ENCODE results near the gene POC1A. TPM values are rescaled to one million over a fixed set of nuclear protein-coding genes. Genes with fewer than 3 reads are reported as not detected.

The POC1A gene
- total and polyA plus RNA-seq, 2 of the 4 experiments (the other 2 are of a cell fraction) = 10.6 to 11.5 TPM

DNA sequence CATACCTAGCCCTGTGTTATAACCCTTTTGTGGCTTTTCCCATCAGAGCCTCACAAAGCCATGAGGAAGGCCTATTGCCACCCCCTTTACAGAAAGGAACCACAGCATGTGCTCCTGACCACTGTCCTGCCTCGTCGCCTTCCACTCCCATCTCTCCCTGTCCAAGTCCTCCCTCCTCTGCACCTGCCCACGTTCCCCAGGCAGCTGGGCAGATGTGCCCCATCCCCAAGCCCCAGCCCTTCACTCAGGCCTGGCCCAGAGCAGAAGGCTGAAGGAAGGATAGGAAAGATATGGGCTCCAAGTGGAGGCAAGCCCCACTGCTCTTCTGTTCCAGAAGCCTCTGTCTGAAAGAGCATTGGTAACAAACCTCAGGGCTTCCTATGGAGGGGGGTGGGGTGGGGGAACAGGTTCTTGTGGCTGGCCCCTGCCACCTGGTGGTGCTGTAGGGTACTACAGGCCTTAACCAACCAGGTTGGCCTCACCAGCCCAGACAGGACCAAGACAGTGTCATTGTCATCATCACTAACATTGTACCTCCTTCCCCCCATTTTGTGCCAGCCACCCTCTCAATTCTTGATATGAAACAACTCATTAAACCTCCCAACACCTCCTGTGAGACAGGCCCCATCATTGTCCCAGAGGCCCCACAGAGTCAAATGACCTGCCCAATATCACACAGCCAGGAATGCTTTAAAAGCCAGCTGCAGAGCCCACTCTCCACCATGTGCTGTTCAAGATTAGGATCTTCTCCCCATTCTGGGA is 10.0 kb downstream of the POC1A start:
- H3K27ac ChIP-seq (ENCODE audit: insufficient read depth, low read length) = no peak overlapping the region
- intact Hi-C loops (cut with micrococcal nuclease) (loop anchor here (1.0 to 5.0 kb wide), 3 partner anchors 87 to 202 kb away; partner anchors contain the start of genes DUSP7, PARP3 and RRP9), in situ Hi-C loops (cut with MboI; ENCODE audit: low sequenced_read_pairs) (no loop called here), dilution Hi-C loops (cut with HindIII; ENCODE audit: low sequenced_read_pairs, unreplicated experiment) (no loop called here)
- 0 out of 2 replicates have a peak, but pooled peaks cover 4% of the 10 kb centered on the region for H3K9me1 ChIP-seq (ENCODE audit: insufficient read depth, low read length)
- no TSS peak for BruUV-seq (replicated peaks)
- H3K27me3 ChIP-seq (ENCODE audit: control insufficient read depth, insufficient read depth, low read length) = no peaks in the 10 kb centered on the region
- no peak overlapping the region for H4K5ac ChIP-seq (ENCODE audit: low read depth, low read length)
- H3K23ac ChIP-seq (ENCODE audit: low read depth, low read length) = no peak overlapping the region
- H3K18ac ChIP-seq (ENCODE audit: low read depth, low read length) = no peak overlapping the region
- peak overlapping the region; percentile 67 for H2AK9ac ChIP-seq (replicated peaks; ENCODE audit: low read depth, low read length, poor library complexity)
- no peaks in the 10 kb centered on the region for H4K20me1 ChIP-seq (ENCODE audit: insufficient read depth, low read length)
- CTCF ChIA-PET = interaction anchor here (1.3 to 1.7 kb wide), 3 partner anchors 140 to 143 kb away, joined by 5 to 13 read pairs (median 6); no protein-coding TSS in a partner anchor
- no peak overlapping the region for H2BK20ac ChIP-seq (ENCODE audit: low read depth, low read length)
- no peak overlapping the region for H2BK5ac ChIP-seq (ENCODE audit: low read depth, low read length, poor library complexity, severe bottlenecking)
- ATAC-seq (ENCODE audit: low read depth) (peak; percentile 99), DNase-seq (peak; percentile 77)
- H4K91ac ChIP-seq (ENCODE audit: insufficient read depth, low read depth, low read length) = no peak overlapping the region
- no peak overlapping the region for H2AK5ac ChIP-seq (ENCODE audit: low read depth, low read length)
- peaks cover 5% of the 10 kb centered on the region for H3K4me1 ChIP-seq (ENCODE audit: control insufficient read depth, insufficient read depth, low read length)
- no peaks in the 10 kb centered on the region for H3K9me3 ChIP-seq (ENCODE audit: control insufficient read depth, insufficient read depth, low read length)
- peak overlapping the region; percentile 70 for H2AFZ ChIP-seq (replicated peaks; ENCODE audit: low read length, poor library complexity)
- no CpG with 5 or more reads among the region's 3 CpGs for WGBS, 2 experiments (ENCODE audit: extremely low coverage in 2 of 2, insufficient read length in 1 of 2)
- peaks cover 7 to 36% of the 10 kb centered on the region in 2 experiments for H3K79me1 ChIP-seq (ENCODE audit: low read depth in 1 of 2, low read length in 2 of 2)
- no peak overlapping the region for H2BK120ac ChIP-seq (ENCODE audit: low read depth, low read length)
- no peak overlapping the region for H4K8ac ChIP-seq (ENCODE audit: low read depth in 2 of 2, low read length in 2 of 2)
- H3K4ac ChIP-seq (ENCODE audit: low read depth, low read length) = no peak overlapping the region
- H3K4me3 ChIP-seq (ENCODE audit: insufficient read depth, low read depth, low read length) = no peak overlapping the region
- H3K9ac ChIP-seq (ENCODE audit: low read depth, low read length) = no peak overlapping the region
- no peak overlapping the region for H3K14ac ChIP-seq (replicated peaks; ENCODE audit: low read depth, low read length)
- no peak overlapping the region for H3K56ac ChIP-seq (ENCODE audit: extremely low read depth, insufficient read depth, low read length)
- H3K36me3 ChIP-seq (ENCODE audit: control insufficient read depth, insufficient read depth, low read length) = peaks cover 5% of the 10 kb centered on the region
- POLR2A ChIA-PET (ENCODE audit: unreplicated experiment) = no interaction called here
- H2BK15ac ChIP-seq (ENCODE audit: low read depth, low read length) = no peak overlapping the region
- no peak overlapping the region for H3K4me2 ChIP-seq (ENCODE audit: low read depth, low read length)
- TF ChIP-seq MAZ (IDR thresholded peaks at IDR 0.05; ENCODE audit: borderline replicate concordance, low read depth, low read length) (peak; percentile 63; the same call in 1 of the 2 replicates), CEBPB (IDR thresholded peaks at IDR 0.05; ENCODE audit: low read depth, low read length) (no peak), RFX5 (IDR thresholded peaks at IDR 0.05; ENCODE audit: low read depth, low read length) (no peak), POLR2A (IDR thresholded peaks at IDR 0.05; ENCODE audit: low read depth, low read length) (no peak), NFE2L2 (IDR thresholded peaks at IDR 0.05; ENCODE audit: low read depth, low read length) (no peak), MXI1 (IDR thresholded peaks at IDR 0.05; ENCODE audit: borderline replicate concordance, low read depth, low read length) (no peak), SMC3 (IDR thresholded peaks at IDR 0.05; ENCODE audit: low read depth, low read length) (peak; percentile 99), BHLHE40 (IDR thresholded peaks at IDR 0.05; ENCODE audit: low read depth, low read length) (no peak), CHD1 (IDR thresholded peaks at IDR 0.05; ENCODE audit: low read depth, low read length) (no peak), RAD21 (IDR thresholded peaks at IDR 0.05; ENCODE audit: low read length) (peak; percentile 93), MAFK (IDR thresholded peaks at IDR 0.05; ENCODE audit: low read depth, low read length) (no peak), RCOR1 (IDR thresholded peaks at IDR 0.05; ENCODE audit: insufficient replicate concordance, low read length) (no peak), FOS (IDR thresholded peaks at IDR 0.05; ENCODE audit: low read depth, low read length) (no peak)
- TF ChIP-seq, protein P1, sequence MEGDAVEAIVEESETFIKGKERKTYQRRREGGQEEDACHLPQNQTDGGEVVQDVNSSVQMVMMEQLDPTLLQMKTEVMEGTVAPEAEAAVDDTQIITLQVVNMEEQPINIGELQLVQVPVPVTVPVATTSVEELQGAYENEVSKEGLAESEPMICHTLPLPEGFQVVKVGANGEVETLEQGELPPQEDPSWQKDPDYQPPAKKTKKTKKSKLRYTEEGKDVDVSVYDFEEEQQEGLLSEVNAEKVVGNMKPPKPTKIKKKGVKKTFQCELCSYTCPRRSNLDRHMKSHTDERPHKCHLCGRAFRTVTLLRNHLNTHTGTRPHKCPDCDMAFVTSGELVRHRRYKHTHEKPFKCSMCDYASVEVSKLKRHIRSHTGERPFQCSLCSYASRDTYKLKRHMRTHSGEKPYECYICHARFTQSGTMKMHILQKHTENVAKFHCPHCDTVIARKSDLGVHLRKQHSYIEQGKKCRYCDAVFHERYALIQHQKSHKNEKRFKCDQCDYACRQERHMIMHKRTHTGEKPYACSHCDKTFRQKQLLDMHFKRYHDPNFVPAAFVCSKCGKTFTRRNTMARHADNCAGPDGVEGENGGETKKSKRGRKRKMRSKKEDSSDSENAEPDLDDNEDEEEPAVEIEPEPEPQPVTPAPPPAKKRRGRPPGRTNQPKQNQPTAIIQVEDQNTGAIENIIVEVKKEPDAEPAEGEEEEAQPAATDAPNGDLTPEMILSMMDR (conservative IDR thresholded peaks at IDR 0.05; ENCODE audit: low read depth, low read length) = peak; percentile 93
- TF ChIP-seq, protein P2, sequence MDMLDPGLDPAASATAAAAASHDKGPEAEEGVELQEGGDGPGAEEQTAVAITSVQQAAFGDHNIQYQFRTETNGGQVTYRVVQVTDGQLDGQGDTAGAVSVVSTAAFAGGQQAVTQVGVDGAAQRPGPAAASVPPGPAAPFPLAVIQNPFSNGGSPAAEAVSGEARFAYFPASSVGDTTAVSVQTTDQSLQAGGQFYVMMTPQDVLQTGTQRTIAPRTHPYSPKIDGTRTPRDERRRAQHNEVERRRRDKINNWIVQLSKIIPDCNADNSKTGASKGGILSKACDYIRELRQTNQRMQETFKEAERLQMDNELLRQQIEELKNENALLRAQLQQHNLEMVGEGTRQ (IDR thresholded peaks at IDR 0.05; ENCODE audit: low read depth, low read length) = no peak

All from IMR-90 (cell line).